ENCODE data around the gene STARD5.

The STARD5 gene, protein sequence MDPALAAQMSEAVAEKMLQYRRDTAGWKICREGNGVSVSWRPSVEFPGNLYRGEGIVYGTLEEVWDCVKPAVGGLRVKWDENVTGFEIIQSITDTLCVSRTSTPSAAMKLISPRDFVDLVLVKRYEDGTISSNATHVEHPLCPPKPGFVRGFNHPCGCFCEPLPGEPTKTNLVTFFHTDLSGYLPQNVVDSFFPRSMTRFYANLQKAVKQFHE

DNA sequence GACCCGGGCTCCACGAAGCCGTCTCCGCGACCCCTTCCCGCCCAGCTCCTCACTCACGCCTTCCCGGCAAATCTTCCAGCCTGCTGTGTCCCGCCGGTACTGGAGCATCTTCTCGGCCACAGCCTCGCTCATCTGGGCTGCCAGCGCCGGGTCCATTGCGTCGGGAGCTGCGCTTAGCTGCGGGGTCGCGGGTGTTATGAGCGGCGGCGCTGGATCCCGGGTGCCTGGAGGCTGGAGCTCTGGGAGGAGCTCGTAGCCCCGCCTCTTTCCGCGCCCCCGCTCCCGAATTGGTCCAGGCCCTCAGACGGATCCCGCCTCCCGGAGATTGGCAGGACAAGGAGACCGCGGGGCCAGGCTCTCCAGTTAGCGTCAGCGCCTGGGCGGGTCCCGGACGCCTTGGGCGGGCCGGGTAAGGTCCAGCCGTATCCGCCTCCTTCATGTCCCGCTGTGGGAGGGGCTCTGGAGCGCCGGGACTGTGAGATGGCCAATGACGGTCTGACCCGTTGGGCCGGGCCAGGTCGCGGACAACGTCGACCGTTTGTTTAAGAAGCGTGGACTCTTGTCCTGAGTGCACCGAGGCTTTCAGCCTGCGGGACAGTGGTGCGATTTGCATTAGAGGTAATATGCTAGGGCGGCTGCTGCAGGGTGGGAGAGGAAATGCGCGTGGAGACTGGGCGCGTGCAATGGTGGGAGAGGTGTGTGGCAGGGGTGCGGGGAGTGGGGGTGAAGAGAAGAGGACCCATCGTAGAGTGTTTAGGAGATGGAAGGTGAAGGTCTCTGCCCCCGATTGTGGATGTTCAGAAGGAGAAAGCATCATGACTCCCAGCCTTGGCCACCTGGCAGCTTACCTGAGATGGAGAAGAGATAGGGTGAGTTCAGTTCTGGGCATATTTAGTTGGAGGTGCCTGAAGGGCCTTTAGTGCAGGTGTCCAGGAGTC is at the start of gene STARD5:
TSS of gene STARD5 (minus strand) at position 198 of the 938 bp plus-strand sequence. CDS start at position 156, 42 bp downstream.
- TF ChIP-seq, protein P1, sequence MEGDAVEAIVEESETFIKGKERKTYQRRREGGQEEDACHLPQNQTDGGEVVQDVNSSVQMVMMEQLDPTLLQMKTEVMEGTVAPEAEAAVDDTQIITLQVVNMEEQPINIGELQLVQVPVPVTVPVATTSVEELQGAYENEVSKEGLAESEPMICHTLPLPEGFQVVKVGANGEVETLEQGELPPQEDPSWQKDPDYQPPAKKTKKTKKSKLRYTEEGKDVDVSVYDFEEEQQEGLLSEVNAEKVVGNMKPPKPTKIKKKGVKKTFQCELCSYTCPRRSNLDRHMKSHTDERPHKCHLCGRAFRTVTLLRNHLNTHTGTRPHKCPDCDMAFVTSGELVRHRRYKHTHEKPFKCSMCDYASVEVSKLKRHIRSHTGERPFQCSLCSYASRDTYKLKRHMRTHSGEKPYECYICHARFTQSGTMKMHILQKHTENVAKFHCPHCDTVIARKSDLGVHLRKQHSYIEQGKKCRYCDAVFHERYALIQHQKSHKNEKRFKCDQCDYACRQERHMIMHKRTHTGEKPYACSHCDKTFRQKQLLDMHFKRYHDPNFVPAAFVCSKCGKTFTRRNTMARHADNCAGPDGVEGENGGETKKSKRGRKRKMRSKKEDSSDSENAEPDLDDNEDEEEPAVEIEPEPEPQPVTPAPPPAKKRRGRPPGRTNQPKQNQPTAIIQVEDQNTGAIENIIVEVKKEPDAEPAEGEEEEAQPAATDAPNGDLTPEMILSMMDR (conservative IDR thresholded peaks at IDR 0.05; ENCODE audit: low read depth, low read length) = no peak
- peak; percentile 83 for DNase-seq (ENCODE audit: low read depth)
- peak within 1 kb of the TSS; percentile 82 for H3K4me3 ChIP-seq (ENCODE audit: low read length)

DNA sequence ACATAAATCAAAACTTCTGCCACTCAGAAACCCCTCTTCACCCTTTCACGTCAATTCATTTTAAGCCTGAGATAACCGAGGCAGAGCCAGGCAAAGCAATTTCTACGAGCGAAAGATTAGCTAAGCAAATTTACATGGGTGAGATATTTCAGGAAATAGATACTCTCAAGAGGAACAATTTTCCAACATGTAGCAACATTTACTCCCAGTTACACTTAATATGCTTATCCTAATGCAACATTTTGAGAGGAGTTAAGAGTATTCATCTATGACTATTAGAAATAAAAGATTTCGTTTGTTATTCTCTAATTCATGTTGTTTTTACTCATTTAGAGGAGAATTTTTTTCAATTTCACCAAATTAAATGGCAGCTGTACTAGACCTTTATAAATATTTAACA is 49.2 kb upstream of the STARD5 start:
- TF ChIP-seq, protein P1 (conservative IDR thresholded peaks at IDR 0.05; ENCODE audit: low read depth, low read length) = no peak
- DNase-seq (ENCODE audit: low read depth) = no peak

DNA sequence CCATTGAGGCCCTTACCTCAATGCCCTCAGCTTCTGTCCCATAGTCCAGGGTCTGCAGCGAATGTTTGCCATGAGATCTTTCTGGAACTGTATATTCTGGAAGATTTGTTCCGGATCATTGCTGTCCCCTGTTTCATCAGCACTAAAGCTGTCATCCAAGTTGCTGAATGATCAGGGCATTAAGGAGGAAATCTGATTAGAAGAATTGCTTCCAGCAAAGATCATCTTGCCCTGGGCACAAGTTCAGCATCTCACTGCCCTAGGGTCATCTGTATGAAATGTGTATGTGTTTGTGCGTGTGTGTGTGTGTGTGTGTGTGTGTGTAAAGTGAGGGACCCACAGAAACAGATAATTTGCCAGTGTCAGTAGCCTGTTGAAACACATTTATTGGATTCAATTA is 48.6 kb upstream of the STARD5 start:
- no peak for DNase-seq (ENCODE audit: low read depth)

More for the DNA sequence above, 49.2 kb upstream of the STARD5 start:
- no peak overlapping the region for H3K4me3 ChIP-seq (ENCODE audit: low read length)

DNA sequence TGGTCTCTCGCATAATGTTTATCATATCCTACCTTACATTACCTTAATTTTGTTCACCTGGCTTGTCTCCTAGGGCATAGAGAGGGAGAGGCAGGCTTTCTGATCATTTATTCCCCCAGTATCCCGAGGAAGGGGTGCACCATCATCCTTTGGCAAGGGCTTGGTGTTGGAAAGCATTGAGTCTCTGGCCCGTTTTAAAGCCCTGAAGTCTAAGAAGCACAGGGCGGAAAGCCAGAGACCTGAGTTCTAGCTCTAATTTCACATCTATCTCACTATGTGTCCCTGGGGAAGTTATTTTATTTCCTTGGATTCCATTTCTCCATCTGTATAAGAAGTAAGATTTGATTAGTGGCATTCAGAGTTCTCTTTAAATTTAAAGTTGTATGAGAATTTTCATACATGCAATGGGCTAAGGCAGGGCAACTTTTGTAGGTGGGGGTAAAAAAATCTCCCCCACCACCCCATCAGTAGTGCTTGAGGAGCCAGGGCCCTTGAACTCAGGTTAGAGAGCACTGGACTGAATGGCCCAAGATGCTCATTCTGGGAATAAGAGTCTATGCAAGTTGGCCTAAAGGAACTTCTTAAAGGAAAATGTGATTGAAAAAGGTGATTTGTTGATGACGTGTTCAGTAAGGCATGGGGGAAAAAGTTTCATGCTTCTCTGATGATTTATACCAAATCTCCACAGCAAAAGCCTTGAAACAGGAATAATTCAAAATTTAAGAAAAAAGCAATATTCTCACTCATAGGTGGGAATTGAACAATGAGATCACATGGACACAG is 40.0 kb upstream of the STARD5 start:
- no peak overlapping the region for H3K4me3 ChIP-seq (ENCODE audit: low read length)
- no peak for DNase-seq (ENCODE audit: low read depth)
- TF ChIP-seq, protein P1 (conservative IDR thresholded peaks at IDR 0.05; ENCODE audit: low read depth, low read length) = no peak

More for the DNA sequence above, 48.6 kb upstream of the STARD5 start:
- TF ChIP-seq, protein P1 (conservative IDR thresholded peaks at IDR 0.05; ENCODE audit: low read depth, low read length) = no peak
- no peak overlapping the region for H3K4me3 ChIP-seq (ENCODE audit: low read length)

DNA sequence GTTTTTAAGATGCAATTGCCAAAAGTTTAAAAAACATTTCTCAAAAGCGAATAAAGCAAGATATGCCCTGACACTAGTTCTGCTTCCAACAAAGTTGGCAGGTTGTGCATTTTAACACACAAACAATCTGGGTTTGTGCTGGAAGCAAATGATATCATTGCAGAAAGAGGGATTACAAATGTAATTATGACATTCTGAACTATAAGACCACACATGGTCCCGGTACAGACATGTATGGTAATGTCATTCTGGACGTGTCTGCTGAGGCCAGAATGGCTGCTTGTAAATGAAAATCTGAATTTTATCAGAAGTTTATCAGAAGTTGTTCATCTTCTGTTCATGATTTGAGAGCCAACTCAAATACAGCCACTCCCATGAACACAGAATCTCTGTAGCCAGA is 39.3 kb upstream of the STARD5 start:
- DNase-seq (ENCODE audit: low read depth) = no peak
- TF ChIP-seq, protein P1 (conservative IDR thresholded peaks at IDR 0.05; ENCODE audit: low read depth, low read length) = no peak
- H3K4me3 ChIP-seq (ENCODE audit: low read length) = no peak overlapping the region

DNA sequence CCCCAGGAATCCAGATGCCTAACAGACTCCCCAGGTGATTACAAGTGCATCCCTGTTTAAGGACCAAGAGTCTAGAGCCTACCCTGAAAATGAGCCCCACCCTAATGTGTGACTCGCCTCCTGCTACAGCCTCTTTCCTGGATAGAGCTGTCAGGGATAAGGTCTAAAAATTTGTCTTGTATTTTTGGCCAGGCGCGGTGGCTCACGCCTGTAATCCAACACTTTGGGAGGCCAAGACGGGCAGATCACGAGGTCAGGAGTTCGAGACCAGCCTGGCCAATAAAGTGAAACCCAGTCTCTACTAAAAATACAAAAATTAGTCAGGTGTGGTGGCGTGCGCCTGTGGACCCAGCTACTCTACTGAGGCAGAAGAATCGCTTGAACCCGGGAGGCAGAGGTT is 38.8 kb upstream of the STARD5 start:
- H3K4me3 ChIP-seq (ENCODE audit: low read length) = no peak overlapping the region
- TF ChIP-seq, protein P1 (conservative IDR thresholded peaks at IDR 0.05; ENCODE audit: low read depth, low read length) = no peak
- no peak for DNase-seq (ENCODE audit: low read depth)

Data from retinal pigment epithelial cell (primary cell).